Renal pelvis (tissue), 4 donors: ENCODE data around the gene FRAT1. TPM values are rescaled to one million over a fixed set of nuclear protein-coding genes. Genes with fewer than 3 reads are reported as not detected.

ENCODE experiments used
- DNase-seq: peaks from one replicate; pipeline ENCODE4 v3.0.0-alpha.2; 2013
- polyA plus RNA-seq, 3 donors: library from polyadenylated mRNA; unstranded; fragments of 120-200 nt; gene quantifications; one replicate each; pipeline ENCODE4 v1.2.1, GENCODE V29; 2013; ENCODE audit not compliant: insufficient read length in 3 of 3

The FRAT1 gene
- polyA plus RNA-seq, 3 donors = 3.8 to 5.2 (median 4.3) TPM

DNA sequence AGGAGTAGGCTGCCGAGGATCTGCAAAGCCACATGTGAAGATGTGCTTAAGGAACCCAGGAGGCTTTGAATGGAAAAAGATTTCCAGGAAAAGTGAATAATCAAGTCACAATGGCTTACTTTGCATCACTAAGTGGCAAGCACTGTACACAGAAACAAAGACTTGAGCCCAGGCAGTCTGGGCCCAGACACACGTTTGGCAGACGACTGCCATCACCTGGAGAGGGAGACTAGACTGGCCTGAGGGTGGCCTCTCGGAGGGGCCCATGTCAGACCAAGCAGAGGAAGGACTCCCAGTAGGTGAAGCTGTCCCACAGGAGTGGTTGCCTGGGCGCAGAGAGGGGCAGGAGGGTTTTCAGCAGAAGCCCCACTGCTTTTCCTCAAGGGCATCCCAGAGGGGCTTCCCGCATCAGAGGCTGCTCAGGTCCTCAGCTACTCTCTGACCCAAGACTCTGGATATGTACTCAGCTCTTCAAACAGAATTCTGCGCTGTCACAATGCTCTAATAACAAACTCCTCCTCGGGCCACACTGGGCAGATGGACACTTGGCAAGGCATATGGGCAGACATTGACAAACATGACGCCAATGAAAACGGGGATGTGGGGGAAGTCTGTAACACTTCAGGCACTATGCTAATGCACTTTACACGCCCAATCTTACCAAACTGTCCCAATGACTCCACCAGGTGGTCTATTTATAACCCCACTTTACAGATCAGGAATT, 43.4 kb downstream of the FRAT1 start:
- no peak for DNase-seq

DNA sequence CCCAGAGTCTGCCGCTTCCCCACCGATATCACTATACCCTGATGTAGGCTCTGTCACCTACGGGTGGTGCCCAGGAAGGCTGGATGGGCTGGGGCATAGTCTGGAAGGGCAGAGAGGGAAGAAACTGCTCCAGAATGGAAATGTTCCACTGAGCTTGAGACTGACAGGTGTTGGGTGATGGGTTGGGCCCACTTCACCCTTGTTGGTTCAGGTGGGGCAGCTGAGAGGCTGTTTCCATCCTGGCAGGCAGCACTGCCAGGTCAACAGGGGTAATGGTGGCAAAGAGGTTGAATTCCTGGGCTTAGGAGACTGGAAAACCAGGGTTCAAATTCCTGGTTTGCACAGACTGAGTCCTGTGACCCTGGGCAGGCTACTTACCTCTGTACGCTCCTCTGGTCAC, 44.0 kb downstream of the FRAT1 start:
- no peak for DNase-seq

DNA sequence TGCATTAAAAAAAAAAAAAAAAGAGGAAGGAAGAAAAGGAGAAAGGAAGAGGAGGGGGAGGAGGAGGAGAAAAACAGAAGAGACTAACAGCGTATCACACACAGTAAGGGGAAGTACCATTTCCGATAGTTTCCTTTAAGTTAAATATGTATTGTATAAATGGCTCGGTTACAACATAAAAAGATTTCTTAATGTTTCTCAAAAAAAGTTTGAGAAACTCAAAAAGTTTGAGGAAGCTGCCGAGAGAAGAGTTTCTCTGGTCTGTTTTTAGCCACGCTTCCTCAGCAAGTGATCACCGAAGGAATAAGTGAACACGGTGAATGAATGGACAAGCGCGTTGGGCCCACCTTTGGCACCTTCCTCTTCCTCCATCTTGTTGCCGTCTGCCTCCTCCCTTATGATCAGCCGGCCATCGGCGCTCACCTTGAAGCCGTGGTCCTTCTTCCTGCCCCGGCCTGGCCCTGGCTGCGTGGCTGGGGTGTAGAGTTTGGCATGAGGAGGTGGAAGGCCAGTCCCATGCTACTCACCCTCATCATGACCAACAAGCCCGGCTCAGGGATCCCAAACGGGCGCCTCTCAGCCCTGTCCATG, 46.8 kb downstream of the FRAT1 start:
- no peak for DNase-seq

DNA sequence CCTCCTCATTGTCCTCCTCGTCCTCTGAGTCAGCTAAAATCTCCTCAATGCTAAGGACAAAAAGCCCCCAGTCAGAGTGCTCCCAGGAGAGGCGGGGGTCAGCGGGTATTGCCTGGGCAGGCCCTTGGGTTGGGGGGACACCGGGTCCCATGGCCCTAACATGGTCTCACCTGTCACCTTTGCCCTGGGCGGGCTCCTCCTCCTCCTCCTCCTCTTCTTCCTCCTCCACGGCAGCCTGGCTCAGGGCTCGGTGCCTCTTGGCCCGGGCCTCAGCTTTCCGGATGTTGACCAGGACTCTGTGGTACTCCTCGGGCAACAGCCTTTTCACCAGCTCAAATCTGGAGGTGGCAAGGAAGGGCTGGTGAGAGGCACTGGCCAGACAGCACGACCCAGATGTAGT, 47.5 kb downstream of the FRAT1 start:
- DNase-seq = no peak

DNA sequence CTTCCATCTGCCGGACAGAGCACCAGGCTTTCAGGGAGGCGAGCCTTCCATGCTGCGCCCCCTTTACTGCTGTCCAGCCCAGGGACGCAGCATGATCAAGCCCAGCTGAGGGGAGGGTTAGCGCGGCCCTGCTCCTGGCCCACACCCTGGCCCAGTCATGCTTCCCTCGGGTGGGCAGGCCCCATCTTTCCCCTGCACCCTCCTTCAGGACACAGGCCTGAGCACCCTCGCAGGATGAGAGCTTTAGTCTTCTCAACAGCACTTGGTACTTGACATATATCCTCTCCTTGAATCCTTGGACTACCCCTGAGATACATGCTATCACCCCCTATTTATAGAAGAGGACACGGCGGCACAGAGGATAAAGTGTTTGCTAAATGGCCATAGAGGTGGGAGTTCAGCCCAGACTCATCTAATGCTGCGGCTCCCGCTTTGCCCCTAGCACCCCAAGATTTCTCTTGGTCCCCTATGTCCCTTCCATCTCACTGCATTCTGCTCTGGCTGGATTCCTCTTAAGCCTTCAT, 48.1 kb downstream of the FRAT1 start:
- no peak for DNase-seq

Other genes with a start within 250 kb of the FRAT1 start
- 1 to 10 TPM; 6.7 to 8.3 (median 7.9) TPM for gene SLIT1, start 133.3 kb upstream of the FRAT1 start, polyA plus RNA-seq
- gene ARHGAP19, start 26.6 kb upstream of the FRAT1 start, polyA plus RNA-seq = 10 to 100 TPM; 27.6 to 28.7 (median 28.2) TPM
- gene FRAT2, start 15.5 kb downstream of the FRAT1 start, polyA plus RNA-seq = 10 to 100 TPM; 13.1 to 14.1 (median 14.0) TPM
- gene RRP12, start 82.1 kb downstream of the FRAT1 start, polyA plus RNA-seq = 10 to 100 TPM; 26.3 to 34.6 (median 26.7) TPM
- gene PGAM1, start 106.9 kb downstream of the FRAT1 start, polyA plus RNA-seq = 100 to 1,000 TPM; 164 to 200 (median 193) TPM
- gene EXOSC1, start 126.7 kb downstream of the FRAT1 start, polyA plus RNA-seq = 10 to 100 TPM; 32.0 to 43.3 (median 39.7) TPM
- gene ZDHHC16, start 126.9 kb downstream of the FRAT1 start, polyA plus RNA-seq = 10 to 100 TPM; 40.5 to 43.1 (median 40.7) TPM
- gene MMS19, start 179.2 kb downstream of the FRAT1 start, polyA plus RNA-seq = 100 to 1,000 TPM in 2 of 3 donors, 10 to 100 TPM in 1; 94.4 to 108 (median 106) TPM
- gene UBTD1, start 179.7 kb downstream of the FRAT1 start, polyA plus RNA-seq = 10 to 100 TPM in 2 of 3 donors, 1 to 10 TPM in 1; 9.2 to 12.5 (median 11.3) TPM